K562 (cell line): ENCODE results near the gene CDHR2. TPM values are rescaled to one million over a fixed set of nuclear protein-coding genes. Genes with fewer than 3 reads are reported as not detected.

Experiments
- ATAC-seq: fragments of 200-7000 bp; cut with Tn5 transposase; 3 replicates; pipeline ENCODE4 v1.9.1; 2020; ENCODE audit warnings: moderate library complexity
- BruUV-seq: library from RNA; stranded (reverse); fragments of 400-500 nt; replicated peaks from 2 replicates; lab custom pipeline; 2021; lab: Mats Ljungman, UMichigan
- CTCF ChIA-PET: fragments of 300-600 bp; formaldehyde crosslinking; extraction: SDS; loops from one replicate; lab custom pipeline; 2021; ENCODE audit warnings: low intra/inter-chr PET ratio; lab: Yijun Ruan, JAX
- POLR2A ChIA-PET: fragments of 300-600, 350-650 bp; sonication (Branson Sonifier 250); formaldehyde crosslinking; extraction: SDS; loops from one replicate; lab custom pipeline; 2021; ENCODE audit warnings: antibody characterized with exemption, inconsistent platforms; lab: Yijun Ruan, JAX
- DNase-seq, 4 experiments: peaks; one replicate each; pipeline versions ENCODE4 v3.0.0 to v3.0.0-alpha.2; 2011 to 2018; ENCODE audit warnings: low spot score in 3 of 4, mixed read lengths in 3 of 4; ENCODE audit errors: extremely low read depth in 1 of 4
- FAIRE-seq: peaks from 2 replicates; lab custom pipeline; 2011; peaks lifted over from hg19 to GRCh38; lab: Jason Lieb, UNC
- H2AFZ ChIP-seq: 2 replicates; pipeline ENCODE4 v1.6.0; 2011; ENCODE audit warnings: low read depth, low read length, control low read depth, inconsistent platforms
- H3K27ac ChIP-seq: fragments of 200-600 bp; 3 replicates; pipeline ENCODE4 v1.8.0; 2011; ENCODE audit warnings: low read depth, mild to moderate bottlenecking, control low read depth, inconsistent platforms, low read length, moderate library complexity, mixed read lengths; ENCODE audit errors: extremely low read depth
- H3K27me3 ChIP-seq, 2 experiments: fragments of 300-600 bp in 1 of 2; 2 replicates in 1 of 2; 3 replicates in 1 of 2; pipeline versions ENCODE4 v1.6.0 to v1.8.0; 2011; ENCODE audit warnings: inconsistent platforms in 2 of 2, low read length in 2 of 2, mild to moderate bottlenecking in 1 of 2, mixed read lengths in 1 of 2, moderate library complexity in 1 of 2; ENCODE audit not compliant: control insufficient read depth in 2 of 2, insufficient read depth in 2 of 2
- H3K36me3 ChIP-seq: fragments of 300-600 bp; 3 replicates; pipeline ENCODE4 v1.8.0; 2011; ENCODE audit warnings: mild to moderate bottlenecking, low read length, inconsistent platforms; ENCODE audit not compliant: control insufficient read depth, insufficient read depth
- H3K4me1 ChIP-seq, 2 experiments: fragments of 200-600 bp in 1 of 2; replicated peaks in 1 of 2; 2 replicates in 1 of 2; 3 replicates in 1 of 2; pipeline versions ENCODE4 v1.5.1 to v1.8.0; 2011; ENCODE audit warnings: inconsistent platforms in 2 of 2, low read length in 2 of 2, mild to moderate bottlenecking in 1 of 2, mixed read lengths in 1 of 2, moderate library complexity in 1 of 2; ENCODE audit not compliant: control insufficient read depth in 2 of 2, insufficient read depth in 2 of 2
- H3K4me2 ChIP-seq: 2 replicates; pipeline ENCODE4 v1.6.1; 2011; ENCODE audit warnings: low read length, control low read depth, inconsistent platforms, mixed read lengths; ENCODE audit not compliant: insufficient read depth
- H3K4me3 ChIP-seq: fragments of 200-600 bp; sonication (generic), shearing (Covaris generic); 2 replicates; pipeline ENCODE4 v1.5.1; 2016; ENCODE audit warnings: control low read depth, inconsistent platforms
- H3K79me2 ChIP-seq: fragments of 200-600 bp; 3 replicates; pipeline ENCODE4 v1.8.0; 2011; ENCODE audit warnings: low read length, inconsistent platforms; ENCODE audit not compliant: control insufficient read depth, insufficient read depth
- H3K9ac ChIP-seq, 2 experiments: 2 replicates each; pipeline versions ENCODE4 v1.6.0 to v1.6.1; 2011; ENCODE audit warnings: low read depth in 2 of 2, low read length in 2 of 2, control low read depth in 1 of 2, inconsistent platforms in 1 of 2, mild to moderate bottlenecking in 1 of 2, mixed read lengths in 1 of 2; ENCODE audit not compliant: insufficient read depth in 1 of 2
- H3K9me1 ChIP-seq: one replicate; pipeline ENCODE4 v1.6.0; 2011; ENCODE audit warnings: inconsistent platforms, mild to moderate bottlenecking, low read length, moderate library complexity; ENCODE audit not compliant: control insufficient read depth, insufficient read depth
- H3K9me3 ChIP-seq: replicated peaks from 2 replicates; pipeline ENCODE4 v1.5.1; 2011; ENCODE audit warnings: low read depth, low read length, inconsistent platforms; ENCODE audit not compliant: control insufficient read depth, insufficient read depth
- H4K20me1 ChIP-seq: replicated peaks from 2 replicates; pipeline ENCODE4 v1.6.1; 2011; ENCODE audit warnings: low read length, inconsistent platforms, mixed read lengths; ENCODE audit not compliant: control insufficient read depth, insufficient read depth
- CHD4 ChIP-seq: fragments of 200-600 bp; sonication (generic); IDR thresholded peaks from 3 replicates; pipeline ENCODE4 v1.6.1; 2012; ENCODE audit warnings: low read depth, mild to moderate bottlenecking, mixed read lengths, low read length, inconsistent platforms; ENCODE audit not compliant: insufficient read depth, insufficient replicate concordance, poor library complexity, severe bottlenecking
- GABPB2 ChIP-seq: fragments of 250-450 bp; sonication (Bioruptor Pico); conservative IDR thresholded peaks from 2 replicates; pipeline ENCODE4 v1.5.1; 2021; ENCODE audit warnings: mild to moderate bottlenecking
- HLTF ChIP-seq: fragments of 450-650 bp; IDR thresholded peaks from 2 replicates; pipeline ENCODE4 v1.6.1; 2016
- MEIS2 ChIP-seq: fragments of 450-650 bp; IDR thresholded peaks from 2 replicates; pipeline ENCODE4 v1.6.1; 2014; ENCODE audit warnings: mild to moderate bottlenecking; ENCODE audit not compliant: partially characterized antibody
- MNT ChIP-seq, 2 experiments: fragments of 450-650 bp; conservative IDR thresholded peaks; 2 replicates each; pipeline ENCODE4 v1.6.1; 2017; ENCODE audit warnings: mild to moderate bottlenecking in 2 of 2, moderate library complexity in 2 of 2
- NFIC ChIP-seq: fragments of 450-650 bp; IDR thresholded peaks from 2 replicates; pipeline ENCODE4 v1.6.1; 2017; ENCODE audit warnings: mild to moderate bottlenecking, inconsistent platforms
- PRPF4 ChIP-seq: fragments of 200-400 bp; formaldehyde crosslinking; IDR thresholded peaks from one replicate; pipeline ENCODE4 v1.6.1; 2017; ENCODE audit warnings: low read length, low read depth, mild to moderate bottlenecking; ENCODE audit not compliant: insufficient read depth, poor library complexity, severe bottlenecking
- RBM15 ChIP-seq: fragments of 200-400 bp; formaldehyde crosslinking; IDR thresholded peaks from 2 replicates; pipeline ENCODE4 v1.6.1; 2018; ENCODE audit warnings: mild to moderate bottlenecking, low read length, moderate library complexity; ENCODE audit not compliant: insufficient read depth
- TEAD4 ChIP-seq, 2 experiments: sonication (generic) in 1 of 2; formaldehyde crosslinking in 1 of 2; IDR thresholded peaks; 2 replicates each; pipeline versions ENCODE4 v1.6.1 to v1.8.0; 2012 to 2022; ENCODE audit warnings: borderline replicate concordance in 1 of 2, inconsistent platforms in 1 of 2, low read length in 1 of 2, mild to moderate bottlenecking in 1 of 2, missing genetic modification reagents in 1 of 2
- ZNF280A ChIP-seq: fragments of 450-650 bp; IDR thresholded peaks from 2 replicates; pipeline ENCODE4 v1.6.1; 2018; ENCODE audit warnings: mild to moderate bottlenecking, low read depth; ENCODE audit not compliant: partially characterized antibody
- ZNF696 ChIP-seq: fragments of 250-450 bp; sonication (Bioruptor Pico); conservative IDR thresholded peaks from 2 replicates; pipeline ENCODE4 v1.4.0; 2020; ENCODE audit warnings: mild to moderate bottlenecking, moderate library complexity
- WGBS: fragments of 100-300 bp; shearing (Covaris generic); methylation state at CpG from one replicate; pipeline ENCODE4 v1.1.6; 2016; ENCODE audit warnings: low coverage, mixed read lengths; ENCODE audit not compliant: insufficient coverage; ENCODE audit errors: missing lambda C conversion rate; 5-methylcytosine and 5-hydroxymethylcytosine counted together
- in situ Hi-C: fragments of 300-500 bp; cut with MboI; formaldehyde crosslinking; loops from 4 replicates; pipeline ENCODE4 v1.15.0; 2018; ENCODE audit warnings: inconsistent platforms, mixed read lengths
- intact Hi-C: fragments of 100-400 bp; cut with micrococcal nuclease; formaldehyde crosslinking; loops from 2 replicates; pipeline ENCODE4 v1.14.2; 2022
- polyA plus RNA-seq, 8 experiments: library from polyadenylated mRNA; depleted of rRNA in 4 of 8; stranded (reverse) in 5 of 8; unstranded in 3 of 8; fragments of >200 nt; fragmentation: Nextera tagmentation in 2 of 8; fragmentation: Illumina TruSeq in 1 of 8; extraction: Ambion mirVana in 2 of 8; extraction: Trizol in 1 of 8; gene quantifications; 2 replicates each; pipeline versions ENCODE4 v1.2.1 to v1.2.3, GENCODE V29; 2011 to 2014; ENCODE audit warnings: inconsistent platforms in 1 of 8, missing spikeins in 1 of 8
- total RNA-seq, 7 experiments: library from RNA; depleted of rRNA in 6 of 7; stranded (reverse); fragments of >200 nt in 6 of 7; fragmentation: Illumina TruSeq in 2 of 7; extraction: Trizol in 2 of 7; gene quantifications; 2 replicates each; pipeline versions ENCODE4 v1.2.1 to v1.2.3, GENCODE V29; 2011 to 2021; ENCODE audit warnings: low replicate concordance in 1 of 7

CDHR2 gene
- total and polyA plus RNA-seq, 9 of the 15 experiments (the other 6 are each of a cell fraction or from before 2014, with no cell fraction given) = 0.01 to 0.62 (median 0.09) TPM; not detected in 2

DNA sequence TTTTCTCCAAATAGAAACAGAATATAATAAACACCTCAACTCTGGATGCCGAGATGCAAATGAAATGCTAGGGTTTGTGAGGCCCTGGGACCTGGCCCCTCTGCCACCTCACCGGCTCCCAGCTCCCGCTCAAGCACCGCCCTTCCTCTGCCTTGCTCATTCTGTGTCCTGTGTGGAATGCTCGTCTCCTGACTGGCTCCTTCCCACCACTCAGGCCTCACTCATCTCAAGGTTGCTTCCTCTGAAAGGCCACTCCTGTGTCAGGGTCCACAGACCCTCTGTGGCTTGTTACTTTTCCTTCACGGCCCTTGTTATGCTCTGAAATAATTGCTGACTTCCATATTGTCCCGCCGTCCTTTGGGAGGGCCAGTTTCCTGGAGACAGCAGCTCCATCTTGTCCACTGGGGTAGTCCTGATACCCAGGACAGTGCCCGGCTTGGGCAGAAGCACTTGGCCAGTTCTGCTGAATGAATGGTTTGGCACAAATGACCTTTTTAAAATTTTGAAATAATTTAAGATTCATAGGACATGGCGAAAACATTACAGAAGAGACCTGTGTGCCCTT is 27.4 kb upstream of the CDHR2 start (continued):
- no peak for TF ChIP-seq MNT (conservative IDR thresholded peaks at IDR 0.05)
- no peak for TF ChIP-seq PRPF4
- no peak for TF ChIP-seq ZNF280A
- no peak for TF ChIP-seq RBM15

DNA sequence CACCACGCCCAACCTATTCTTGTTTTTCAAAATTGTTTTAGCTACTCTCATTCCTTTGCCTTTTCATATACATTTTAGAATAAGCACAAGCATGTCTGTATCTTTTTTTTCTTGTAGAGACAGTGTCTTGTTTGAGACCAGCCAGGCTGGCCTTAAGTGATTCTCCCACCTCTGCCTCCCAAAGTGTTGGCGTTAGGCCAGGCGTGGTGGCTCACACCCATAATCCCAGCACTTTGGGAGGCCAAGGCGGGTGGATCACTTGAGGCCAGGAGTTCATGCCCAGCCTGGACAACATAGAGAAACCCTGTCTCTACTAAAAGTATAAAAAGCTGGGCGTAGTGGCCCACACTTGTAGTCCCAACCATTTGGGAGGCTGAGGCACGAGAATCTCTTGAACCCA is 25.0 kb upstream of the CDHR2 start:
- 65% methylated on average over 6 of the region's 6 CpGs for WGBS
- Histone ChIP-seq H3K9me1 (no peaks in the 10 kb centered on the region), H3K27ac (no peak overlapping the region), H4K20me1 (no peaks in the 10 kb centered on the region), H3K4me1 (peaks cover 0 to 13% of the 10 kb centered on the region in 2 experiments; a peak in 2 of 5 replicates), H3K27me3 (peaks cover 11 to 20% of the 10 kb centered on the region in 2 experiments; a peak in 3 of 5 replicates)
- ATAC-seq = no peak
- ChIA-PET POLR2A (interaction anchor here (0.8 to 5.8 kb wide), 3 partner anchors 9 to 17 kb away, joined by 4 to 39 read pairs (median 5); partner anchors contain the start of gene RNF44), CTCF (no interaction called here)
- TF ChIP-seq GABPB2 (CRISPR knock-in tag) (no peak), TEAD4 (IDR thresholded peaks at IDR 0.05; ENCODE audit: low read length) (no peak), TEAD4 (CRISPR knock-in tag; IDR thresholded peaks at IDR 0.05; ENCODE audit: borderline replicate concordance) (no peak), ZNF696 (CRISPR knock-in tag) (no peak), NFIC (peak; percentile 74), CHD4 (no peak), MEIS2 (no peak), HLTF (no peak)
- TF ChIP-seq, all 486 proteins: peak for 1
- Histone ChIP-seq H3K36me3 (peaks cover 20% of the 10 kb centered on the region; the same call in 1 of the 3 replicates), H3K9ac (no peak overlapping the region), H3K79me2 (no peaks in the 10 kb centered on the region), H3K4me2 (no peak overlapping the region), H2AFZ (no peak overlapping the region), H3K4me3 (no peak overlapping the region), H3K9me3 (no peaks in the 10 kb centered on the region)
- intact Hi-C loops = no loop called here
- BruUV-seq = no TSS peak
- in situ Hi-C loops = no loop called here
- DNase-seq (no peak), FAIRE-seq (no peak)
